Fibroblast of lung (primary cell): Measurements from ENCODE around the gene ATOH8. TPM values are rescaled to one million over a fixed set of nuclear protein-coding genes. Genes with fewer than 3 reads are reported as not detected.

Experiments used
- DNase-seq, 2 donors: peaks; one replicate each; pipeline versions ENCODE4 v3.0.0 to v3.0.0-alpha.2; 2010; ENCODE audit warnings: low read depth in 2 of 2
- H2AFZ ChIP-seq: 2 replicates; pipeline ENCODE4 v1.5.1; 2012; ENCODE audit warnings: low read length, control low read depth, inconsistent platforms
- H3K27ac ChIP-seq: 2 replicates; pipeline ENCODE4 v1.5.1; 2011; ENCODE audit warnings: low read length, control low read depth; ENCODE audit not compliant: insufficient read depth
- H3K27me3 ChIP-seq: 2 replicates; pipeline ENCODE4 v1.5.1; 2011; ENCODE audit warnings: mild to moderate bottlenecking, low read length; ENCODE audit not compliant: control insufficient read depth, insufficient read depth
- H3K36me3 ChIP-seq: 2 replicates; pipeline ENCODE4 v1.5.1; 2011; ENCODE audit warnings: low read length; ENCODE audit not compliant: control insufficient read depth, insufficient read depth
- H3K4me1 ChIP-seq: 2 replicates; pipeline ENCODE4 v1.5.1; 2011; ENCODE audit warnings: low read length; ENCODE audit not compliant: control insufficient read depth, insufficient read depth; ENCODE audit errors: extremely low read depth
- H3K4me2 ChIP-seq: 2 replicates; pipeline ENCODE4 v1.5.1; 2011; ENCODE audit warnings: low read length, control low read depth; ENCODE audit not compliant: insufficient read depth; ENCODE audit errors: extremely low read depth
- H3K4me3 ChIP-seq, 4 experiments: fragments of 200-600 bp in 1 of 4; sonication (generic) in 1 of 4; replicated peaks in 1 of 4; 2 replicates each; pipeline ENCODE4 v1.5.1; 2011 to 2016; ENCODE audit warnings: low read length in 4 of 4, low read depth in 3 of 4, mild to moderate bottlenecking in 3 of 4, control low read depth in 2 of 4, inconsistent platforms in 1 of 4, mixed read lengths in 1 of 4; ENCODE audit not compliant: insufficient read depth in 1 of 4; ENCODE audit errors: control extremely low read depth in 1 of 4
- H3K79me2 ChIP-seq: 2 replicates; pipeline ENCODE4 v1.5.1; 2012; ENCODE audit warnings: mild to moderate bottlenecking, low read length, inconsistent platforms; ENCODE audit not compliant: control insufficient read depth, insufficient read depth
- H3K9ac ChIP-seq: 2 replicates; pipeline ENCODE4 v1.5.1; 2011; ENCODE audit warnings: mild to moderate bottlenecking, low read length, control low read depth; ENCODE audit not compliant: insufficient read depth
- H3K9me3 ChIP-seq: 2 replicates; pipeline ENCODE4 v1.5.1; 2012; ENCODE audit warnings: low read depth, low read length; ENCODE audit not compliant: control insufficient read depth, insufficient read depth
- H4K20me1 ChIP-seq: 2 replicates; pipeline ENCODE4 v1.5.1; 2011; ENCODE audit warnings: low read length; ENCODE audit not compliant: control insufficient read depth, insufficient read depth; ENCODE audit errors: extremely low read depth
- EZH2 ChIP-seq: IDR thresholded peaks from 2 replicates; pipeline ENCODE4 v1.5.1; 2012; ENCODE audit warnings: low read length, control low read depth, mild to moderate bottlenecking; ENCODE audit errors: missing control alignments
- polyA plus RNA-seq, 2 donors: library from polyadenylated mRNA; depleted of rRNA in 1 of 2; stranded (reverse) in 1 of 2; unstranded in 1 of 2; fragments of >200 nt; gene quantifications; 2 replicates each; pipeline ENCODE4 v1.2.1, GENCODE V29; 2011 to 2012; ENCODE audit warnings: missing spikeins in 1 of 2
- total RNA-seq: library from RNA; depleted of rRNA; stranded (reverse); fragments of >200 nt; gene quantifications from 2 replicates; pipeline ENCODE4 v1.2.1, GENCODE V29; 2014
- TF ChIP-seq, protein P1 (sequence below), 2 donors: IDR thresholded peaks in 1 of 2; conservative IDR thresholded peaks in 1 of 2; 1 replicate in 1 of 2; 2 replicates in 1 of 2; pipeline ENCODE4 v1.5.1; 2011 to 2012; ENCODE audit warnings: low read length in 2 of 2, control low read depth in 1 of 2, inconsistent platforms in 1 of 2, low read depth in 1 of 2, mild to moderate bottlenecking in 1 of 2

Gene ATOH8
- total and polyA plus RNA-seq, 2 donors (not counting 1 experiment from before 2014, with no cell fraction given), result 5.6 to 19.2 TPM

DNA sequence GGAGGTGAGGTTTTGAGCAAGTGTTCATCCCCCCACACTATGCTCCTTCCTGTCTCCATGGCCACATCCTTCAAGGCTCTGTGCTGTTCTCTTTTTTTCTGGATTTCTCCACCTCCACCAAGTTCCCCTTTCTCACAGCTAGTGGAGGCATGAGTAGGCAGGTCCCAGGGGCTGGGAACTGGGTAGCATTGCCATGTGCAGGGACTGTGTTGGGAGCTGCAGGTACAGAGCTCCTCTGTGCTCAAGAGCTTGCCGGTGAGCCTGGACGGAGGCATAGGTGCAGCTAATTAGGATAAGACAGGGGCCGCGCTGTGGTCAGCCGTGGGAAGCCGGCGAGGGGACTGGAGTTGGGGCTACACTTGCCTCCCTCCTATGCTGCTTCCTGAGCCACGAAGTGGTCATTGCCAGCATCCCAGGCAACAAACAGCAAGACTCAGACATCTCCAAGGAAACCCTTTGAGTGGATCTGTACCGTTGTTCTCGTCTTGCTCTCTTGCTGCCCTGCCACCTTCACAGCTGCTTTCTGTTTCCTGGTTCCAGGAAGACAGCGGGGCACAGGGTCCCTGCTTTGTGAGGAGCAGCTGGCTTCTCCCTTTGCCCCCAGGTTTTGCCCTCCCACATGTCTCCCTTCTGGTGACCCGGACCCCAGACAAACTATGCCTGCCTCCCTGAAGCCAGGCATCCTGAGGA is 36.9 kb downstream of the ATOH8 start:
- DNase-seq, result no peak
- Histone ChIP-seq H3K79me2 (no peaks in the 10 kb centered on the region), H3K27ac (no peak overlapping the region), H3K4me2 (no peak overlapping the region), H2AFZ (no peak overlapping the region), H3K4me1 (peaks cover 25% of the 10 kb centered on the region), H4K20me1 (no peaks in the 10 kb centered on the region), H3K4me3 (no peak overlapping the region), H3K36me3 (peaks cover 9% of the 10 kb centered on the region), H3K27me3 (no peaks in the 10 kb centered on the region), H3K9me3 (no peaks in the 10 kb centered on the region), H3K9ac (no peak overlapping the region)
- no peak for TF ChIP-seq EZH2
- TF ChIP-seq, protein P1, sequence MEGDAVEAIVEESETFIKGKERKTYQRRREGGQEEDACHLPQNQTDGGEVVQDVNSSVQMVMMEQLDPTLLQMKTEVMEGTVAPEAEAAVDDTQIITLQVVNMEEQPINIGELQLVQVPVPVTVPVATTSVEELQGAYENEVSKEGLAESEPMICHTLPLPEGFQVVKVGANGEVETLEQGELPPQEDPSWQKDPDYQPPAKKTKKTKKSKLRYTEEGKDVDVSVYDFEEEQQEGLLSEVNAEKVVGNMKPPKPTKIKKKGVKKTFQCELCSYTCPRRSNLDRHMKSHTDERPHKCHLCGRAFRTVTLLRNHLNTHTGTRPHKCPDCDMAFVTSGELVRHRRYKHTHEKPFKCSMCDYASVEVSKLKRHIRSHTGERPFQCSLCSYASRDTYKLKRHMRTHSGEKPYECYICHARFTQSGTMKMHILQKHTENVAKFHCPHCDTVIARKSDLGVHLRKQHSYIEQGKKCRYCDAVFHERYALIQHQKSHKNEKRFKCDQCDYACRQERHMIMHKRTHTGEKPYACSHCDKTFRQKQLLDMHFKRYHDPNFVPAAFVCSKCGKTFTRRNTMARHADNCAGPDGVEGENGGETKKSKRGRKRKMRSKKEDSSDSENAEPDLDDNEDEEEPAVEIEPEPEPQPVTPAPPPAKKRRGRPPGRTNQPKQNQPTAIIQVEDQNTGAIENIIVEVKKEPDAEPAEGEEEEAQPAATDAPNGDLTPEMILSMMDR (conservative IDR thresholded peaks at IDR 0.05 in 1 of 2, IDR thresholded peaks at IDR 0.05 in 1 of 2; ENCODE audit: low read depth in 1 of 2, low read length in 2 of 2), result no peak

DNA sequence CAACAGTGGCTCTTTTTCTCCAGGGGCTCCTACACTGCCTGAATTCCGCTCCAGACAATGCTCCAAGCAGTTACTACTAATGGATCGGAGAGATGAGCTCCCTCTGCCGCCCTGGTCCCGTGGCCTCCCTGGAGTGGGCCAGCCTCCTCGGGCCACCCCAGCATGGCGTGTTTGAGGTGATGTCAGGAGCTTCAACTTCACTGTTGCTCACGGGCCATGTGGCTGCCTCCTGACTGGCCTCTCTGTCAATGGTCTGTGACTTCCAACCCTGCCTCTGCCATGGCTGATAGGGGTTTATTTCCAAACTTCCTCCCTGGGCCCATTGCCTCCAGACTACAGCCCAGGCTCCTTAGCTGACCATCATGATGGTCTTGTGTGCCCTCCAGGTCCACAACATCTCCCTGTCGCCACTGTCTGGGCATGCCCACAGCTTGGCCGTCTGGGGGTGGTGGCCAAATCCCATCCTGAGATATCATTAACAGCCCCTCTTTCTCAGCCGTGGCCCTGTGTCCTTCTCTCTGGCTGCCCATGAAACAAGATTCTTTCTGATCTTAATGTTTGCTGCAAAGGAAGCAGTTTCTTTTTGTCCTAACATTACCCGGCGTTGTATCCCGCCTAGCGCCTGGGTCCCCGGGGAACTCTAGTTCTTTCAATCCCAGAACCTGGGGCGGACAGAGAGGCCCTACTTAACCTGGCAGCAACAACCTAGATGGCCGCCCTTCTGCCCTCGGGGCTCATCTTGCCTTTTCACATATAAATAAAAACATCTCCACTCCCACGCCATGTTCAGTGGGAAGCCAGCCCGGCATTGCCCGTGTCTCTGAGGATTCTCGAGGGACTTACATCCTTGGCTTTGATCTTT is 38.1 kb downstream of the ATOH8 start:
- TF ChIP-seq EZH2, result no peak
- TF ChIP-seq, protein P1 (conservative IDR thresholded peaks at IDR 0.05 in 1 of 2, IDR thresholded peaks at IDR 0.05 in 1 of 2; ENCODE audit: low read depth in 1 of 2, low read length in 2 of 2), result no peak
- peak overlapping the region; percentile 51 for H3K27ac ChIP-seq

DNA sequence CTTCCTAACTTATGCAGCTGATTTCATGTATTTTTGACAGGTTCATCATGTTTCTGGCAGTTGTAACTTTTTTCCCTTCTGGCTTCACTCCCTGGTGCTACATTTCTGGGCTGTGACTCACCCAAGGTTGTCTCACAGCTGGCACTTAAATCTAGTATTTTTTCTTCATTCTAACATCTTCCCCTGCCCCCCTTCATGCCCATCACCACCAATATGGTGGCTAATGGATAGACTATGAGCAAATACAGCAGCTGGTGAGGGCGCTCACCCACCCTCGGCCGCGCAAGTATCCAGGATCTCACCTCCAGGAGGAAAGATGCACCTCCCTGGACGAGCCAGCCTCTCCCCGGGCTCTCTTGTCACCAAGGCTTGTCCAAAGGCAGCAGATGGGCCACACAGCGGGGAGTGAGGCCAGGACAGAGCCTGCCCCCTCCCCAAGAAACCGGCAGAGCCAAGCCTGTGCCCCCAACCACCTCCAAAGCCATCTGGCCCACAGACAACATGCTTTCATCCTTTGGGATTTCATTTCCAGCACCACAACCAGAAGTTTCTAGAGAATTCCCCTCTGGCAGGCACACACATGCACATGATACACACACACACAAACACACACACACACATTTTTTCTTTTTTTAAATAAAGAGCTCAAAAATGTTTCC is 39.1 kb downstream of the ATOH8 start:
- no peak overlapping the region for H3K9ac ChIP-seq
- peak overlapping the region; percentile 63 for H3K27ac ChIP-seq
- no peaks in the 10 kb centered on the region for H3K79me2 ChIP-seq
- no peak overlapping the region for H2AFZ ChIP-seq
- DNase-seq, result peak; percentile 71 to 92
- TF ChIP-seq, protein P1 (conservative IDR thresholded peaks at IDR 0.05 in 1 of 2, IDR thresholded peaks at IDR 0.05 in 1 of 2; ENCODE audit: low read depth in 1 of 2, low read length in 2 of 2), result no peak
- TF ChIP-seq EZH2, result no peak
- H4K20me1 ChIP-seq, result no peaks in the 10 kb centered on the region
- peak overlapping the region; percentile 51 for H3K4me2 ChIP-seq
- H3K4me1 ChIP-seq, result peaks cover 25% of the 10 kb centered on the region
- peaks cover 2% of the 10 kb centered on the region for H3K36me3 ChIP-seq
- no peak overlapping the region for H3K4me3 ChIP-seq
- H3K27me3 ChIP-seq, result no peaks in the 10 kb centered on the region
- H3K9me3 ChIP-seq, result no peaks in the 10 kb centered on the region

More for the DNA sequence above, 38.1 kb downstream of the ATOH8 start:
- H3K4me2 ChIP-seq, result no peak overlapping the region
- H3K79me2 ChIP-seq, result no peaks in the 10 kb centered on the region
- H2AFZ ChIP-seq, result no peak overlapping the region
- DNase-seq, result no peak
- no peak overlapping the region for H3K9ac ChIP-seq
- peaks cover 25% of the 10 kb centered on the region for H3K4me1 ChIP-seq
- no peaks in the 10 kb centered on the region for H3K9me3 ChIP-seq
- peaks cover 6% of the 10 kb centered on the region for H3K36me3 ChIP-seq
- H3K4me3 ChIP-seq, result no peak overlapping the region
- no peaks in the 10 kb centered on the region for H3K27me3 ChIP-seq
- H4K20me1 ChIP-seq, result no peaks in the 10 kb centered on the region
